Right lung (tissue), 5 donors: ENCODE results near the gene FARS2. TPM values are rescaled to one million over a fixed set of nuclear protein-coding genes. Genes with fewer than 3 reads are reported as not detected.

Source experiments
- DNase-seq, 2 donors: peaks; one replicate each; pipeline ENCODE4 v3.0.0-alpha.2; 2013
- polyA plus RNA-seq, 5 donors: library from polyadenylated mRNA; unstranded; fragments of 120-200 nt; gene quantifications; one replicate each; pipeline versions ENCODE4 v1.2.1 to v1.2.3, GENCODE V29; 2013; ENCODE audit warnings: inconsistent platforms in 1 of 5, low replicate concordance in 1 of 5; ENCODE audit not compliant: insufficient read length in 5 of 5, insufficient read depth in 1 of 5

Gene FARS2
- polyA plus RNA-seq, 5 donors = 15.8 to 18.7 (median 18.0) TPM

- DNase-seq = no peak
Measured at GRCh38 chr6:5248302-5249098, 12.8 kb upstream of the FARS2 start.

- DNase-seq = no peak
Measured at GRCh38 chr6:5249451-5250122, 11.7 kb upstream of the FARS2 start.

- DNase-seq = no peak
Measured at GRCh38 chr6:5250451-5250850, 10.9 kb upstream of the FARS2 start.

- DNase-seq = no peak
Measured at GRCh38 chr6:5250911-5251310, 10.4 kb upstream of the FARS2 start.

GRCh38 chr6:5256952-5257351, 4.4 kb upstream of the FARS2 start:
- DNase-seq = no peak

- no peak for DNase-seq
Measured at GRCh38 chr6:5257400-5257799, 3.9 kb upstream of the FARS2 start.

- DNase-seq = no peak
Measured at GRCh38 chr6:5259428-5259827, 1.9 kb upstream of the FARS2 start.

- DNase-seq = peak; percentile 12 to 20
Measured at GRCh38 chr6:5260111-5260620, 1.1 kb upstream of the FARS2 start.

- DNase-seq = no peak
Measured at GRCh38 chr6:5261545-5262109, 314 bp downstream of the FARS2 start.

- no peak for DNase-seq
Measured at GRCh38 chr6:5266423-5266822, 5.1 kb downstream of the FARS2 start.

- DNase-seq = no peak
Measured at GRCh38 chr6:5270093-5270680, 8.9 kb downstream of the FARS2 start.

- no peak for DNase-seq
Measured at GRCh38 chr6:5271926-5272325, 10.6 kb downstream of the FARS2 start.

GRCh38 chr6:5274231-5274630, 12.9 kb downstream of the FARS2 start:
- DNase-seq = no peak

- DNase-seq = no peak
Measured at GRCh38 chr6:5275497-5275896, 14.2 kb downstream of the FARS2 start.

- no peak for DNase-seq
Measured at GRCh38 chr6:5276581-5276980, 15.3 kb downstream of the FARS2 start.

- DNase-seq = no peak
Measured at GRCh38 chr6:5277589-5277988, 16.3 kb downstream of the FARS2 start.

- no peak for DNase-seq
Measured at GRCh38 chr6:5278047-5278446, 16.7 kb downstream of the FARS2 start.

- no peak for DNase-seq
Measured at GRCh38 chr6:5278565-5279120, 17.3 kb downstream of the FARS2 start.

GRCh38 chr6:5279891-5280338, 18.6 kb downstream of the FARS2 start:
- no peak for DNase-seq

- DNase-seq = no peak
Measured at GRCh38 chr6:5280920-5281319, 19.6 kb downstream of the FARS2 start.

GRCh38 chr6:5282191-5282623, 20.9 kb downstream of the FARS2 start:
- DNase-seq = no peak

GRCh38 chr6:5285081-5285480, 23.8 kb downstream of the FARS2 start:
- DNase-seq = no peak
